DOHH2 (cell line): ENCODE measurements around the gene IL6.
A peak's percentile ranks its signal among the peaks of the same experiment; 100 is the strongest.
"Not testable (repeated sequence)": the region's sequence is repeated elsewhere in the genome, so short reads cannot be mapped to it uniquely, and the experiment has no call there.

Source experiments
- H3F3A ChIP-seq: fragments of 200-600 bp; sonication (generic), shearing (Covaris generic); 2 replicates; pipeline ENCODE4 v1.6.0; 2016; ENCODE audit warnings: antibody characterized with exemption, mild to moderate bottlenecking; ENCODE audit not compliant: control insufficient read depth, insufficient read depth
- H3K27ac ChIP-seq: fragments of 200-600 bp; sonication (generic); 2 replicates; pipeline ENCODE4 v1.5.1; 2014; ENCODE audit warnings: low read depth, mild to moderate bottlenecking, low read length, moderate library complexity
- H3K27me3 ChIP-seq: fragments of 200-600 bp; sonication (generic); 2 replicates; pipeline ENCODE4 v1.6.1; 2014; ENCODE audit warnings: mild to moderate bottlenecking, low read length, mixed read lengths; ENCODE audit not compliant: control insufficient read depth
- H3K36me3 ChIP-seq: fragments of 200-600 bp; sonication (generic); 2 replicates; pipeline ENCODE4 v1.6.1; 2014; ENCODE audit warnings: mild to moderate bottlenecking, low read length, moderate library complexity, mixed read lengths; ENCODE audit not compliant: control insufficient read depth
- H3K4me1 ChIP-seq: fragments of 200-600 bp; sonication (generic); 2 replicates; pipeline ENCODE4 v1.6.1; 2014; ENCODE audit warnings: mild to moderate bottlenecking, low read length, mixed read lengths; ENCODE audit not compliant: control insufficient read depth
- H3K4me2 ChIP-seq: fragments of 200-600 bp; sonication (generic); 2 replicates; pipeline ENCODE4 v1.6.0; 2014; ENCODE audit warnings: mild to moderate bottlenecking, low read length, moderate library complexity
- H3K4me3 ChIP-seq: fragments of 200-600 bp; sonication (generic); 2 replicates; pipeline ENCODE4 v1.5.1; 2014; ENCODE audit warnings: mild to moderate bottlenecking, low read length, mixed read lengths
- H3K79me2 ChIP-seq: fragments of 200-600 bp; sonication (generic); 2 replicates; pipeline ENCODE4 v1.6.1; 2014; ENCODE audit warnings: mild to moderate bottlenecking, low read length, mixed read lengths; ENCODE audit not compliant: control insufficient read depth
- H3K9me2 ChIP-seq: fragments of 200-600 bp; sonication (generic); replicated peaks from 2 replicates; pipeline ENCODE4 v1.6.1; 2014; ENCODE audit warnings: mild to moderate bottlenecking, low read length, mixed read lengths; ENCODE audit not compliant: control insufficient read depth
- H3K9me3 ChIP-seq: fragments of 200-600 bp; sonication (generic); 2 replicates; pipeline ENCODE4 v1.6.1; 2014; ENCODE audit warnings: antibody characterized with exemption, low read length, mixed read lengths; ENCODE audit not compliant: control insufficient read depth, insufficient read depth
- H4K20me1 ChIP-seq: fragments of 200-600 bp; sonication (generic); 2 replicates; pipeline ENCODE4 v1.6.0; 2014; ENCODE audit warnings: low read depth, mild to moderate bottlenecking, antibody characterized with exemption, low read length, moderate library complexity; ENCODE audit not compliant: control insufficient read depth, insufficient read depth
- EZH2phosphoT487 ChIP-seq: fragments of 200-600 bp; sonication (generic); IDR thresholded peaks from 2 replicates; pipeline ENCODE4 v1.6.1; 2017; ENCODE audit warnings: borderline replicate concordance, mild to moderate bottlenecking, antibody characterized with exemption, low read length, moderate library complexity, mixed read lengths
- TF ChIP-seq, protein P1 (sequence below): fragments of 200-600 bp; sonication (generic); IDR thresholded peaks from one replicate; pipeline ENCODE4 v1.5.1; 2014; ENCODE audit warnings: antibody characterized with exemption, mild to moderate bottlenecking, low read depth, low read length; ENCODE audit not compliant: poor library complexity, severe bottlenecking

Gene IL6

GRCh38 chr7:22698767-22699166 is 28.2 kb upstream of the IL6 start:
- Histone ChIP-seq H3K27ac (no peak overlapping the region), H3K4me1 (peaks cover 26% of the 10 kb centered on the region), H3K9me3 (no peaks in the 10 kb centered on the region), H3K36me3 (no peaks in the 10 kb centered on the region), H3K79me2 (no peaks in the 10 kb centered on the region), H4K20me1 (no peaks in the 10 kb centered on the region), H3K27me3 (peaks cover 62% of the 10 kb centered on the region), H3K4me3 (no peak overlapping the region; the same call in 1 of the 2 replicates), H3K4me2 (peak overlapping the region; percentile 19), H3K9me2 (no peaks in the 10 kb centered on the region), H3F3A (no peaks in the 10 kb centered on the region)
- TF ChIP-seq, protein P1, sequence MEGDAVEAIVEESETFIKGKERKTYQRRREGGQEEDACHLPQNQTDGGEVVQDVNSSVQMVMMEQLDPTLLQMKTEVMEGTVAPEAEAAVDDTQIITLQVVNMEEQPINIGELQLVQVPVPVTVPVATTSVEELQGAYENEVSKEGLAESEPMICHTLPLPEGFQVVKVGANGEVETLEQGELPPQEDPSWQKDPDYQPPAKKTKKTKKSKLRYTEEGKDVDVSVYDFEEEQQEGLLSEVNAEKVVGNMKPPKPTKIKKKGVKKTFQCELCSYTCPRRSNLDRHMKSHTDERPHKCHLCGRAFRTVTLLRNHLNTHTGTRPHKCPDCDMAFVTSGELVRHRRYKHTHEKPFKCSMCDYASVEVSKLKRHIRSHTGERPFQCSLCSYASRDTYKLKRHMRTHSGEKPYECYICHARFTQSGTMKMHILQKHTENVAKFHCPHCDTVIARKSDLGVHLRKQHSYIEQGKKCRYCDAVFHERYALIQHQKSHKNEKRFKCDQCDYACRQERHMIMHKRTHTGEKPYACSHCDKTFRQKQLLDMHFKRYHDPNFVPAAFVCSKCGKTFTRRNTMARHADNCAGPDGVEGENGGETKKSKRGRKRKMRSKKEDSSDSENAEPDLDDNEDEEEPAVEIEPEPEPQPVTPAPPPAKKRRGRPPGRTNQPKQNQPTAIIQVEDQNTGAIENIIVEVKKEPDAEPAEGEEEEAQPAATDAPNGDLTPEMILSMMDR: no peak
- TF ChIP-seq EZH2phosphoT487: no peak

DNA sequence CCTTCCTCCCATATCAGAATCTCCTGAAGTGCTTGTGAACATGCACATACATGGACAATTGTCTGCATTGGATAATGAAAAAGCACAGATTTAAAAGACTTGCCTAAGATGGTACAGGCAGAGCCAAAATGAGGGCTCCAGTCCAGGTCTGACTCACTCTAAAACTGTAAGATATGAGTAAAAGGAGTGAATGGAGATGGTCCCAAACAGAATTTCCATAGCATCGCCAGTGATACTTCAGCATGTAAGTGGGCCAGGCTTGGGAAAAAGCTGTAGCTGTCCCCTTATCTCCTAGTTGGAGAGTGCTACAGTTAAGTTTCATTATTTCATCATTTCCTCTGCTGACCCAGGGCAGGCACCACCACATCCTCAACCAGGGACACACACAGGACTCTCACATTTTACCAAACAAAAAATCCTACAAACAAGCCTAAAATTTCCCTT is 26.4 kb upstream of the IL6 start:
- H3K9me2 ChIP-seq: no peaks in the 10 kb centered on the region
- H3F3A ChIP-seq: no peaks in the 10 kb centered on the region
- H3K4me1 ChIP-seq: peaks cover 26% of the 10 kb centered on the region
- H3K4me2 ChIP-seq: no peak overlapping the region
- peaks cover 45% of the 10 kb centered on the region for H3K27me3 ChIP-seq
- H3K36me3 ChIP-seq: no peaks in the 10 kb centered on the region
- no peak overlapping the region for H3K4me3 ChIP-seq
- no peak overlapping the region for H3K27ac ChIP-seq
- H4K20me1 ChIP-seq: no peaks in the 10 kb centered on the region
- no peaks in the 10 kb centered on the region for H3K79me2 ChIP-seq
- no peaks in the 10 kb centered on the region for H3K9me3 ChIP-seq
- TF ChIP-seq EZH2phosphoT487: no peak
- TF ChIP-seq, protein P1: no peak

DNA sequence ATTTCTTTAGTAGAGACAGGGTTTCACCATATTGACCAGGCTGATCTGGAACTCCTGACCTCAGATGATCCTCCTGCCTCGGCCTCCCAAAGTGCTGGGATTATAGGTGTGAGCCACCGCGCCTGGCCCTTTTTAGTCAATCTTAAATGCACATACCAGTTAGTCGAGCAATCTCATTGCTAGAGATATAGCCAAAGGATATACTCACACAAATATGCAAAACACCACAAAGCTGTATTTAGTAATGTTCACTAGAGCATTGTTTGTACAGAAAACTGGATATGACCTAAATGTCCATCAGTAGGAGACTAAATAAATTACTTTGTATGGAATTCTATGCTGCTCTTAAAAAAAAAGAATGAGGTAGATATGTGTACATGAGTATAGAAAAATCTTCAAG is 24.5 kb upstream of the IL6 start:
- Histone ChIP-seq H4K20me1 (no peaks in the 10 kb centered on the region), H3K36me3 (no peaks in the 10 kb centered on the region), H3K4me1 (peaks cover 19% of the 10 kb centered on the region), H3K9me2 (no peaks in the 10 kb centered on the region), H3K79me2 (no peaks in the 10 kb centered on the region), H3K27ac (no peak overlapping the region), H3K4me2 (no peak overlapping the region), H3K27me3 (peaks cover 30% of the 10 kb centered on the region), H3F3A (no peaks in the 10 kb centered on the region), H3K4me3 (no peak overlapping the region), H3K9me3 (no peaks in the 10 kb centered on the region)
- no peak for TF ChIP-seq EZH2phosphoT487
- TF ChIP-seq, protein P1: no peak

DNA sequence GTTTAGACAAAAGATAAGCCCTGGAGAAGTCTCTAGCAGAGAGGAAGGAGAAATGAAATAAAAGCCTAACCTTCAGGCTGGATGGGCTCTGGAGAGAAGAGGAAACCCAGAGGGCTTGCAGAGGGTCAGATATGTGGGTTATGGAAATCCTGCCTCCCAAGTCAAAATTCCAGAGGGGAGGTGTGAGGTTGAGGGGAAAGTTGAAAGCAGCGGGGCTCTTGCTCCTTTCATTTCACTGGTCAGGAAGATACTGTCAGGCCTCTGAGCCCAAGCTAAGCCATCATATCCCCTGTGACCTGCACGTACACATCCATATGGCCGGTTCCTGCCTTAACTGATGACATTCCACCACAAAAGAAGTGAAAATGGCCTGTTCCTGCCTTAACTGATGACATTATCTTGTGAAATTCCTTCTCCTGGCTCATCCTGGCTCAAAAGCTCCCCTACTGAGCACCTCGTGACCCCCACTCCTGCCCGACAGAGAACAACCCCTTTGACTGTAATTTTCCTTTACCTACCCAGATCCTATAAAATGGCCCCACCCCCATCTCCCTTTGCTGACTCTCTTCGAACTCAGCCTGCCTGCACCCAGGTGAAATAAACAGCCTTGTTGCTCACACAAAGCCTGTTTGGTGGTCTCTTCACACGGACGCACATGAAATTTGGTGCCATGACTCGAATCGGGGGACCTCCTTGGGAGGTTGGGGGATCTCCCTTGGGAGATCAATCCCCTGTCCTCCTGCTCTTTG is 23.7 kb upstream of the IL6 start:
- H4K20me1 ChIP-seq, H3K9me2 ChIP-seq, H3F3A ChIP-seq, H3K79me2 ChIP-seq, H3K27ac ChIP-seq, H3K36me3 ChIP-seq, H3K9me3 ChIP-seq, H3K4me2 ChIP-seq, H3K4me3 ChIP-seq: not testable (repeated sequence)
- Histone ChIP-seq H3K27me3 (peaks cover 27% of the 10 kb centered on the region), H3K4me1 (peaks cover 13% of the 10 kb centered on the region)

- H3K9me2 ChIP-seq, H3F3A ChIP-seq, H3K4me1 ChIP-seq, H3K36me3 ChIP-seq, H3K27ac ChIP-seq, H3K4me3 ChIP-seq, H4K20me1 ChIP-seq, H3K79me2 ChIP-seq, H3K9me3 ChIP-seq, H3K4me2 ChIP-seq: not testable (repeated sequence)
- H3K27me3 ChIP-seq: peaks cover 21% of the 10 kb centered on the region
These were observed 22.9 kb upstream of the IL6 start for GRCh38 chr7:22703978-22704610.
